ENCODE results near the gene EGFL8.
"Not testable (repeated sequence)": the region's sequence is repeated elsewhere in the genome, so short reads cannot be mapped to it uniquely, and the experiment has no call there.

DNA sequence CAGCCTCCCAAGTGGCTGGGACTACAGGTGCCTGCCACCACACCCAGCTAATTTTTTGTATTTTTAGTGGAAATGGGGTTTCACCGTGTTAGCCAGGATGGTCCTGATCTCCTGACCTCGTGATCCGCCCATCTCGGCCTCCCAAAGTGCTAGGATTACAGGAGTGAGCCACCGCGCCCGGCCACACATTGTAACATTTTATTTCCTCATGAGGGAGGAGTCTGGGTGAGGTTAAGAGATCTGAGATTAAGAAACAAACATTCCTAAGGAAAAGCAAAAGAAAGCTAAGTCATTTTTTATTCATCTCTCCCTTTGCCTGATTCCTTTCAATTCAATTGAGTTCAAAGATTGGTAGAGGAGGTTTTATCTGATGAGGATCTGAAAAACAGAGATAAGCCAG is 20.2 kb upstream of the EGFL8 start:
- not testable (repeated sequence) for TF ChIP-seq EZH2 (IDR thresholded peaks at IDR 0.05; ENCODE audit: borderline replicate concordance, low read depth, low read length); POLR2AphosphoS5 (IDR thresholded peaks at IDR 0.05; ENCODE audit: control insufficient read depth, insufficient read depth, low read depth, low read length); CAMTA2 (CRISPR knock-in tag; conservative IDR thresholded peaks at IDR 0.05)

Measured in K562 (cell line).